Measurements from ENCODE around the gene SF3A1. TPM values are rescaled to one million over a fixed set of nuclear protein-coding genes. Genes with fewer than 3 reads are reported as not detected.

The SF3A1 gene
- polyA plus RNA-seq, 1 donor from 2014 or later: 14.4 TPM

GRCh38 chr22:30287648-30288418 lies 68.9 kb downstream of the SF3A1 start:
- Histone ChIP-seq H2AFZ (ENCODE audit: low read depth, low read length) (no peak overlapping the region), H3K9me2 (ENCODE audit: insufficient read depth, low read length) (no peaks in the 10 kb centered on the region), H3K27ac (ENCODE audit: low read length) (no peak overlapping the region), H4K20me1 (ENCODE audit: insufficient read depth) (no peaks in the 10 kb centered on the region), H3K4me3 (ENCODE audit: low read length) (no peak overlapping the region), H3K9ac (ENCODE audit: low read length) (no peak overlapping the region), H3F3A (ENCODE audit: insufficient read depth, low read length, poor library complexity, severe bottlenecking) (no peaks in the 10 kb centered on the region), H3K27me3 (ENCODE audit: insufficient read depth, low read depth, low read length) (no peaks in the 10 kb centered on the region), H3K9me3 (ENCODE audit: low read length) (no peaks in the 10 kb centered on the region), H3K79me2 (replicated peaks; ENCODE audit: insufficient read depth, low read length) (no peaks in the 10 kb centered on the region), H3K4me2 (ENCODE audit: low read length) (no peak overlapping the region), H3K36me3 (ENCODE audit: insufficient read depth, low read length) (no peaks in the 10 kb centered on the region)
- peak; percentile 66 for TF ChIP-seq SMC3 (conservative IDR thresholded peaks at IDR 0.05; ENCODE audit: poor library complexity)
- peak; percentile 66 for TF ChIP-seq RAD21 (conservative IDR thresholded peaks at IDR 0.05)
- peak; percentile 67 for TF ChIP-seq CTCF (IDR thresholded peaks at IDR 0.05; ENCODE audit: poor library complexity, severe bottlenecking)
- no peak for TF ChIP-seq REST (IDR thresholded peaks at IDR 0.05; ENCODE audit: borderline replicate concordance)
- no peak for TF ChIP-seq EP300 (conservative IDR thresholded peaks at IDR 0.05; ENCODE audit: poor library complexity, severe bottlenecking)
- TF ChIP-seq POLR2AphosphoS5 (IDR thresholded peaks at IDR 0.05): no peak

- Histone ChIP-seq H3K9ac (ENCODE audit: low read length) (no peak overlapping the region), H2AFZ (ENCODE audit: low read depth, low read length) (no peak overlapping the region), H4K20me1 (ENCODE audit: insufficient read depth) (no peaks in the 10 kb centered on the region), H3K9me3 (ENCODE audit: low read length) (no peaks in the 10 kb centered on the region), H3K4me2 (ENCODE audit: low read length) (no peak overlapping the region), H3K4me3 (ENCODE audit: low read length) (no peak overlapping the region), H3K9me2 (ENCODE audit: insufficient read depth, low read length) (no peaks in the 10 kb centered on the region), H3K27ac (ENCODE audit: low read length) (no peak overlapping the region), H3K79me2 (replicated peaks; ENCODE audit: insufficient read depth, low read length) (no peaks in the 10 kb centered on the region), H3F3A (ENCODE audit: insufficient read depth, low read length, poor library complexity, severe bottlenecking) (no peaks in the 10 kb centered on the region), H3K36me3 (ENCODE audit: insufficient read depth, low read length) (no peaks in the 10 kb centered on the region), H3K27me3 (ENCODE audit: insufficient read depth, low read depth, low read length) (no peaks in the 10 kb centered on the region)
- TF ChIP-seq EZH2 (IDR thresholded peaks at IDR 0.05; ENCODE audit: borderline replicate concordance, insufficient read depth, low read length, poor library complexity, severe bottlenecking): no peak
- TF ChIP-seq EP300 (conservative IDR thresholded peaks at IDR 0.05; ENCODE audit: poor library complexity, severe bottlenecking): no peak
- no peak for TF ChIP-seq REST (IDR thresholded peaks at IDR 0.05; ENCODE audit: borderline replicate concordance)
- TF ChIP-seq MXI1 (conservative IDR thresholded peaks at IDR 0.05; ENCODE audit: poor library complexity, severe bottlenecking): no peak
- peak; percentile 48 for TF ChIP-seq RAD21 (conservative IDR thresholded peaks at IDR 0.05)
- TF ChIP-seq CTCF (IDR thresholded peaks at IDR 0.05; ENCODE audit: poor library complexity, severe bottlenecking): peak; percentile 61
- peak; percentile 28 for TF ChIP-seq SMC3 (conservative IDR thresholded peaks at IDR 0.05; ENCODE audit: poor library complexity)
- TF ChIP-seq POLR2AphosphoS5 (IDR thresholded peaks at IDR 0.05): no peak
- no peak for TF ChIP-seq TAF1 (IDR thresholded peaks at IDR 0.05; ENCODE audit: low read depth)
Observed at GRCh38 chr22:30286813-30287647, 69.7 kb downstream of the SF3A1 start.
